ENCODE measurements around the gene TIGD1.

TIGD1 gene

GRCh38 chr2:232592772-232593395, 42.5 kb upstream of the TIGD1 start:
- Histone ChIP-seq H3K9ac (ENCODE audit: low read length) (peak overlapping the region; percentile 69), H2AFZ (ENCODE audit: low read depth, low read length) (no peak overlapping the region), H2BK15ac (ENCODE audit: low read depth, poor library complexity, severe bottlenecking) (no peak overlapping the region), H4K8ac (ENCODE audit: low read length) (no peak overlapping the region), H3K18ac (ENCODE audit: low read depth in 1 of 2, low read length in 2 of 2) (no peak overlapping the region), H3K4me2 (ENCODE audit: low read length, poor library complexity, severe bottlenecking) (no peak overlapping the region), H3K79me1 (replicated peaks; ENCODE audit: low read length, poor library complexity, severe bottlenecking) (no peaks in the 10 kb centered on the region), H2AK5ac (ENCODE audit: low read length, severe bottlenecking) (no peak overlapping the region), H4K91ac (ENCODE audit: low read length) (no peak overlapping the region), H3K23ac (ENCODE audit: low read length in 2 of 2) (no peak overlapping the region), H3K27me3 (ENCODE audit: control insufficient read depth in 1 of 2, insufficient read depth in 1 of 2, low read length in 2 of 2) (no peaks in the 10 kb centered on the region), H3K14ac (ENCODE audit: low read length in 2 of 2) (no peak overlapping the region), H3K9me3 (ENCODE audit: control insufficient read depth, low read length) (no peaks in the 10 kb centered on the region), H2BK5ac (ENCODE audit: low read depth, low read length, poor library complexity, severe bottlenecking) (no peak overlapping the region), H2BK12ac (ENCODE audit: low read length in 2 of 2) (no peak overlapping the region), H2BK120ac (ENCODE audit: low read depth, low read length) (no peak overlapping the region), H3K4me1 (ENCODE audit: control insufficient read depth, insufficient read depth, low read depth, low read length) (peaks cover 8% of the 10 kb centered on the region), H3K4me3 (ENCODE audit: insufficient read depth in 1 of 2, low read depth in 1 of 2, low read length in 2 of 2) (no peak overlapping the region), H3K27ac (ENCODE audit: low read length, poor library complexity, severe bottlenecking) (no peak overlapping the region), H3K4ac (ENCODE audit: low read depth in 1 of 2, low read length in 2 of 2) (no peak overlapping the region), H3K36me3 (ENCODE audit: control insufficient read depth in 1 of 2, insufficient read depth in 2 of 2, low read depth in 1 of 2, low read length in 2 of 2) (no peaks in the 10 kb centered on the region)
- 87% methylated on average over 3 of the region's 3 CpGs for WGBS
- DNase-seq = peak; percentile 84

- no peak for DNase-seq
- H3K18ac ChIP-seq (ENCODE audit: low read depth in 1 of 2, low read length in 2 of 2) = no peak overlapping the region
- no peak overlapping the region for H3K4me3 ChIP-seq (ENCODE audit: insufficient read depth in 1 of 2, low read depth in 1 of 2, low read length in 2 of 2)
- peak overlapping the region; percentile 70 for H3K9ac ChIP-seq (ENCODE audit: low read length)
- no peak overlapping the region for H4K8ac ChIP-seq (ENCODE audit: low read length)
- H2BK12ac ChIP-seq (ENCODE audit: low read length in 2 of 2) = no peak overlapping the region
- peaks cover 4 to 8% of the 10 kb centered on the region in 2 experiments for H3K36me3 ChIP-seq (ENCODE audit: control insufficient read depth in 1 of 2, insufficient read depth in 2 of 2, low read depth in 1 of 2, low read length in 2 of 2)
- H2AFZ ChIP-seq (ENCODE audit: low read depth, low read length) = no peak overlapping the region
- no peak overlapping the region for H2BK120ac ChIP-seq (ENCODE audit: low read depth, low read length)
- no peak overlapping the region for H3K4me2 ChIP-seq (ENCODE audit: low read length, poor library complexity, severe bottlenecking)
- WGBS = 92% methylated on average over 17 of the region's 18 CpGs
- peaks cover 8% of the 10 kb centered on the region for H3K4me1 ChIP-seq (ENCODE audit: control insufficient read depth, insufficient read depth, low read depth, low read length)
- H2BK15ac ChIP-seq (ENCODE audit: low read depth, poor library complexity, severe bottlenecking) = no peak overlapping the region
- H4K91ac ChIP-seq (ENCODE audit: low read length) = no peak overlapping the region
- no peaks in the 10 kb centered on the region for H3K9me3 ChIP-seq (ENCODE audit: control insufficient read depth, low read length)
- H2AK5ac ChIP-seq (ENCODE audit: low read length, severe bottlenecking) = no peak overlapping the region
- no peak overlapping the region for H3K23ac ChIP-seq (ENCODE audit: low read length in 2 of 2)
- H3K27ac ChIP-seq (ENCODE audit: low read length, poor library complexity, severe bottlenecking) = no peak overlapping the region
- H3K27me3 ChIP-seq (ENCODE audit: control insufficient read depth in 1 of 2, insufficient read depth in 1 of 2, low read length in 2 of 2) = no peaks in the 10 kb centered on the region
- no peaks in the 10 kb centered on the region for H3K79me1 ChIP-seq (replicated peaks; ENCODE audit: low read length, poor library complexity, severe bottlenecking)
- H3K4ac ChIP-seq (ENCODE audit: low read depth in 1 of 2, low read length in 2 of 2) = no peak overlapping the region
- no peak overlapping the region for H3K14ac ChIP-seq (ENCODE audit: low read length in 2 of 2)
- no peak overlapping the region for H2BK5ac ChIP-seq (ENCODE audit: low read depth, low read length, poor library complexity, severe bottlenecking)
These were observed 38.6 kb upstream of the TIGD1 start for GRCh38 chr2:232588680-232589585.

- no peak overlapping the region for H3K18ac ChIP-seq (ENCODE audit: low read depth in 1 of 2, low read length in 2 of 2)
- no peak overlapping the region for H2BK5ac ChIP-seq (ENCODE audit: low read depth, low read length, poor library complexity, severe bottlenecking)
- H4K91ac ChIP-seq (ENCODE audit: low read length) = no peak overlapping the region
- H3K4me1 ChIP-seq (ENCODE audit: control insufficient read depth, insufficient read depth, low read depth, low read length) = peaks cover 4% of the 10 kb centered on the region
- H3K27me3 ChIP-seq (ENCODE audit: control insufficient read depth in 1 of 2, insufficient read depth in 1 of 2, low read length in 2 of 2) = no peaks in the 10 kb centered on the region
- no peak overlapping the region for H2AK5ac ChIP-seq (ENCODE audit: low read length, severe bottlenecking)
- H2BK120ac ChIP-seq (ENCODE audit: low read depth, low read length) = no peak overlapping the region
- no peak overlapping the region for H4K8ac ChIP-seq (ENCODE audit: low read length)
- H3K9ac ChIP-seq (ENCODE audit: low read length) = no peak overlapping the region
- no peak overlapping the region for H3K27ac ChIP-seq (ENCODE audit: low read length, poor library complexity, severe bottlenecking)
- H3K79me1 ChIP-seq (replicated peaks; ENCODE audit: low read length, poor library complexity, severe bottlenecking) = no peaks in the 10 kb centered on the region
- no peak overlapping the region for H2BK15ac ChIP-seq (ENCODE audit: low read depth, poor library complexity, severe bottlenecking)
- H3K4ac ChIP-seq (ENCODE audit: low read depth in 1 of 2, low read length in 2 of 2) = no peak overlapping the region
- H3K4me2 ChIP-seq (ENCODE audit: low read length, poor library complexity, severe bottlenecking) = no peak overlapping the region
- no peak for DNase-seq
- no peak overlapping the region for H3K4me3 ChIP-seq (ENCODE audit: insufficient read depth in 1 of 2, low read depth in 1 of 2, low read length in 2 of 2)
- H3K36me3 ChIP-seq (ENCODE audit: control insufficient read depth in 1 of 2, insufficient read depth in 2 of 2, low read depth in 1 of 2, low read length in 2 of 2) = peaks cover 4 to 17% of the 10 kb centered on the region in 2 experiments
- no peak overlapping the region for H2AFZ ChIP-seq (ENCODE audit: low read depth, low read length)
- 86% methylated on average over 8 of the region's 8 CpGs for WGBS
- no peak overlapping the region for H3K14ac ChIP-seq (ENCODE audit: low read length in 2 of 2)
- H3K9me3 ChIP-seq (ENCODE audit: control insufficient read depth, low read length) = no peaks in the 10 kb centered on the region
- no peak overlapping the region for H3K23ac ChIP-seq (ENCODE audit: low read length in 2 of 2)
- H2BK12ac ChIP-seq (ENCODE audit: low read length in 2 of 2) = no peak overlapping the region
These were observed 37.7 kb upstream of the TIGD1 start for GRCh38 chr2:232588031-232588430.

- Histone ChIP-seq H3K4me1 (ENCODE audit: control insufficient read depth, insufficient read depth, low read depth, low read length) (peaks cover 1% of the 10 kb centered on the region), H3K18ac (ENCODE audit: low read depth in 1 of 2, low read length in 2 of 2) (no peak overlapping the region), H2BK5ac (ENCODE audit: low read depth, low read length, poor library complexity, severe bottlenecking) (no peak overlapping the region), H4K8ac (ENCODE audit: low read length) (no peak overlapping the region), H2AK5ac (ENCODE audit: low read length, severe bottlenecking) (no peak overlapping the region), H4K91ac (ENCODE audit: low read length) (no peak overlapping the region), H3K9me3 (ENCODE audit: control insufficient read depth, low read length) (no peaks in the 10 kb centered on the region), H3K27me3 (ENCODE audit: control insufficient read depth in 1 of 2, insufficient read depth in 1 of 2, low read length in 2 of 2) (no peaks in the 10 kb centered on the region), H3K4me3 (ENCODE audit: insufficient read depth in 1 of 2, low read depth in 1 of 2, low read length in 2 of 2) (no peak overlapping the region), H3K9ac (ENCODE audit: low read length) (no peak overlapping the region), H3K23ac (ENCODE audit: low read length in 2 of 2) (no peak overlapping the region), H2AFZ (ENCODE audit: low read depth, low read length) (no peak overlapping the region), H2BK12ac (ENCODE audit: low read length in 2 of 2) (no peak overlapping the region), H3K4ac (ENCODE audit: low read depth in 1 of 2, low read length in 2 of 2) (no peak overlapping the region), H2BK15ac (ENCODE audit: low read depth, poor library complexity, severe bottlenecking) (no peak overlapping the region), H3K79me1 (replicated peaks; ENCODE audit: low read length, poor library complexity, severe bottlenecking) (no peaks in the 10 kb centered on the region), H3K14ac (ENCODE audit: low read length in 2 of 2) (no peak overlapping the region), H3K4me2 (ENCODE audit: low read length, poor library complexity, severe bottlenecking) (no peak overlapping the region), H3K36me3 (ENCODE audit: control insufficient read depth in 1 of 2, insufficient read depth in 2 of 2, low read depth in 1 of 2, low read length in 2 of 2) (peaks cover 4 to 22% of the 10 kb centered on the region in 2 experiments), H2BK120ac (ENCODE audit: low read depth, low read length) (no peak overlapping the region), H3K27ac (ENCODE audit: low read length, poor library complexity, severe bottlenecking) (no peak overlapping the region)
- no peak for DNase-seq
- 93% methylated on average over 7 of the region's 7 CpGs for WGBS
These were observed 37.2 kb upstream of the TIGD1 start for GRCh38 chr2:232587512-232587911.

Data from mesenchymal stem cell (in vitro differentiated cells and primary cell).